GM23248 (cell line): ENCODE results near the gene ARL9.

ENCODE experiments used
- EZH2 ChIP-seq: fragments of 200-600 bp; sonication (generic); IDR thresholded peaks from 2 replicates; pipeline ENCODE4 v1.6.1; 2018; ENCODE audit warnings: antibody characterized with exemption, mild to moderate bottlenecking; ENCODE audit not compliant: insufficient read depth, poor library complexity, severe bottlenecking
- EZH2phosphoT487 ChIP-seq: fragments of 200-600 bp; sonication (generic); IDR thresholded peaks from 2 replicates; pipeline ENCODE4 v1.6.1; 2018; ENCODE audit warnings: antibody characterized with exemption, moderate library complexity, mild to moderate bottlenecking, low read depth; ENCODE audit not compliant: insufficient read depth

DNA sequence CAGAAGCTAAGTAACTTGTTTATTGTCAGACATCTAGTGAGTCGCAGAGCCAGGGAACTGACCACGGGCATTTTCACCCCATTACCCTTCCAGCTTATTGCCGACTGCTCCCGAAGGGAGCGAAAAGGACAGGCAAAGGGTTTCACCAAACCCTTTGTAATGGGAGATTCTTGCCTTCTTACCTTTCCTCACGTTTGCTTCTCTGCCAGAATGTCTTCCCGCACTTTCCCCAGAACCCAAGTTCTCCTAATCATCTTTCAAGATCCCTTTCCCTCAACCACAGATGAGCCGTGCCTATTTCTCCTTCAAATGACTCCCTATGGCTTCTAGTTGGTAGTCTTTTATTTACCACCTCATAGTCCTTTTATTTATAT is 38.7 kb upstream of the ARL9 start:
- TF ChIP-seq EZH2 (no peak), EZH2phosphoT487 (no peak)
